ENCODE data around the gene TMEM184A.
A peak's percentile ranks its signal among the peaks of the same experiment; 100 is the strongest.

- TF ChIP-seq JUN (IDR thresholded peaks at IDR 0.05; ENCODE audit: low read depth, low read length), result no peak
- no peak for TF ChIP-seq EZH2 (IDR thresholded peaks at IDR 0.05; ENCODE audit: low read depth, low read length, severe bottlenecking)
- TF ChIP-seq MAX (IDR thresholded peaks at IDR 0.05), result no peak
- no peak for TF ChIP-seq KDM1A (IDR thresholded peaks at IDR 0.05; ENCODE audit: borderline replicate concordance, low read length)
- TF ChIP-seq RAD21 (IDR thresholded peaks at IDR 0.05 in 1 of 2, conservative IDR thresholded peaks at IDR 0.05 in 1 of 2; ENCODE audit: low read depth in 2 of 2, low read length in 2 of 2), result no peak
- 0 out of 2 replicates have a peak, but pooled peaks have one; percentile 6 for TF ChIP-seq E2F6 (IDR thresholded peaks at IDR 0.05)
These were observed 24.6 kb downstream of the TMEM184A start for GRCh38 chr7:1531263-1531978.
